GM19372 (cell line): ENCODE results near the gene SPDYE16.
A peak's percentile ranks its signal among the peaks of the same experiment; 100 is the strongest.
"Not testable (repeated sequence)": the region's sequence is repeated elsewhere in the genome, so short reads cannot be mapped to it uniquely, and the experiment has no call there.

ENCODE experiments used
- ATAC-seq: cut with Tn5 transposase; IDR thresholded peaks from one replicate; pipeline ENCODE4 v1.9.1; 2021; ENCODE audit warnings: mild to moderate bottlenecking, low read depth, moderate library complexity; ENCODE audit not compliant: unreplicated experiment

Gene SPDYE16

DNA sequence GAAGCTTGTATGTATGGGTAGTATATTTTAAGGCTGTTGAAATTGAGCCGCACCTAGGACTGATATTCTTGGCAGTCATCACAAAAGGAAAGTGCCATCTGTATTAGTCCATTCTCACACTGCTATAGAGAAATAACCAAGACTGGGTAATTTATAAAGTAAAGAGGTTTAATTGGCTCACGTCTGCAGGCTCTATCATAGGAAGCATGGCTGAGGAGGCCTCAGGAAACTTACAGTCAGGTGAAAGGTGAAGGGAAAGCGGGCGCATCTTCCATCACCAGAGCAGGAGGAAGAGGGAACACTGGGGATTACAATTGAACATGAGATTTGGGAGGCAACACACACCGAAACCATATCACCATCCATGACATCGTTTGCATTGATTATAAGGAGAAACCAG, 8.9 kb upstream of the SPDYE16 start:
- not testable (repeated sequence) for ATAC-seq

DNA sequence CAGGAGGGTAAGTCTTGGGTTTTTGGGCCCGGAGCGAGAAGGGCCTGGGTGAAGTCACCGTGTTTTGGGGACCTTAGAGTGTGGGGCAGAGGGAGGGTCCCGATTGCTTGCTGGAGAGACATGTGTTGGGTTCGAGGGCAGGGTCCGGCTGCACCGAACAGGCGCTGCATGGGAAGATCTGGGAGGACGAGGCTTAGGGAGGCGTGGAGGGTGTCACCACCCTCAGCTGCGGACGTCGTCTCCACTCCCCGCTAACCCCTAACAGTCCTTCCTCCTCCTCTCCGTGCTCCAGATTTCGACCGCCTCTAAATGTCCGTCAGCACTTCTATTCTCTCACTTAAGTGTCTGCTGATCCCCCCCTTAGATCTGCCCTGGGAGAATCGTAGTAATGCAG, 6.8 kb upstream of the SPDYE16 start:
- not testable (repeated sequence) for ATAC-seq

DNA sequence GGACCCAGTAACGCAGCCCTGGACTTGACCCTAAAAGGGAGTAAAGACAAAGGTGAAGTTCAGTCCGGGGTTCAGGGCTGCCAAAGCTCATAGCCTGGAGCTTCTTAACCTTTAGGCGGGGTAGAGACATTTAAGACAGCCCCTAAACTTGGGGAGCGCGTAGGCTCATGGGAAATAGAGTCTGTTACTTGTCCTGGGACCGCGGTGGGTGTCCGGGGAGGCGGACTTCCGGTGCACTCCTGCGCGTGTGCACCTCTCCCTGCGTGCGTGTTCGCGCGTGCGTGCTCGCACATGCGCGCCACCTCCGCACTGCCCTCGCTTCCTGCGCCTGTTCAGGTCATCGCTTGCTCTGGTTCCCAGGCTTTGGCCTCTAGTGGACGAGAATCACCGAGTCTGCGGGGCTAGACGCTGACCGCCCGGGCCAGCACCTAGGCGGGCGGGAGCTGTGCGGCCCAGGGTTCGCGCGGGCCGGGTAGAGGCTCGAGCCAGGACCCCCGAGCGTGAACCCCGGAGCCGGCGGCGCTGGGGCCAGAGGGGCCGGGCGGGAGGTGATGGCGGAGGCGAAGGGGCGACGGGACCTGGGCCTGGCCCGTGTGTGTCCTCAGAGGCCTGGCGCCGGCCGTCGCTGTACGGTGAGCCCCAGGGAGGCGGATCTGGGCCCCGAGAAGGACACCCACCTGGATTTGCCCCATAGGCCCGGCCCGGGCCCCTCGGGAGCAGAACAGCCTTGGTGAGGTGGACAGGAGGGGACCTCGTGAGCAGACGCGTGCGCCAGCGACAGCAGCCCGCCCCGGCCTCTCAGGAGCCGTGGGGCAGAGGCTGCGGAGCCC, 6.1 kb upstream of the SPDYE16 start:
- ATAC-seq = peak; percentile 98

DNA sequence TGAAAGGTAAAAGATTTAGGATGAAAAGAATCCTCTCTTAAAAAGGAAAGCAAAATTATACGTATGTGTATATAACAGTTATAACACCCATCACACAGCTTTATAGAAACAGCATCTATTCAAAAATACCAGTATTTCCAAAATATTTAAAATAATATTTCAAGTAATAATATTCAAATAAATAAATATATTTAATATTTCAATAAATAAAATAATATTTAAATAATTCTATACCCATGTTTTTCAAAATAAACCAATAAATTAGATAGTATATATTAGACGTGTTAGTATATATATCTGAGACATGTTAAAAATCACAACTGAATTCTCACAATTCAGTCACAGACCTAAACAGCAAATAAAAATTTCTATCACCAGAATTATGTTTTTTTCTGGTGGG, 11.5 kb downstream of the SPDYE16 start:
- ATAC-seq = not testable (repeated sequence)

DNA sequence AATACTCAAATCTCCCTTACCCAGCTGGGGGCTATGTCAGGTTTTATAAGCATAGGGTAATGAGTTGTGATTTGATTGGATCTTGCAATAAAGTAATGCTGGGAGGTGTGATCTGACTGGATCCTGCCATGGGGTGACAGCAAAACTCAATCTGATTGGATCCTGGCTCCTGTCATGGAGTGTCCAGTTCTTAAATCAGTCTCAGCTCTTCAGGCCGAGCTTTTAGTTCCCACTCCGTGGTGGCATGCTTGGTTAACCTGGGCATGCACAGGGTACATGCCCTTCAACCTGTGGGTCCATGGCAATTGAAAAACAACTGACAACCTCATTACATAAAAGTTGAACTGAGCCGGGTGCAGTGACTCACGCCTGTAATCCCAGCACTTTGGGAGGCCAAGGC, 16.9 kb downstream of the SPDYE16 start:
- ATAC-seq = not testable (repeated sequence)

DNA sequence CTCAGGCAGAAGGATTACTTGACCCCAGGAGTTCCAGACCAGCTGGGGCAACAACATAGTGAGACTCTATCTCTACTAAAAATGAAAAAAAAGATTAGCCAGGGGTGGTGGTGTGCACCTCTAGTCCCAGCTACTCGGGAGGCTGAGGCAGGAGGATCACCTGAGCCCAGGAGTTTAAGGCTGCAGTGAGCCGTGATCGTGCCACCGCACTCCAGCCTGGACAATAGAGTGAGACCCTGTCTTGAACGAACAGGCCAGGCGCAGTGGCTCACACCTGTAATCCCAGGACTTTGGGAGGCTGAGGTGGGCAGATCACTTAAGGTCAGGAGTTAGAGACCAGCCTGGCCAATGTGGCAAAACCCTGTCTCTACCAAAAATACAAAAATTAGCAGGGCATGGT, 26.2 kb downstream of the SPDYE16 start:
- not testable (repeated sequence) for ATAC-seq

DNA sequence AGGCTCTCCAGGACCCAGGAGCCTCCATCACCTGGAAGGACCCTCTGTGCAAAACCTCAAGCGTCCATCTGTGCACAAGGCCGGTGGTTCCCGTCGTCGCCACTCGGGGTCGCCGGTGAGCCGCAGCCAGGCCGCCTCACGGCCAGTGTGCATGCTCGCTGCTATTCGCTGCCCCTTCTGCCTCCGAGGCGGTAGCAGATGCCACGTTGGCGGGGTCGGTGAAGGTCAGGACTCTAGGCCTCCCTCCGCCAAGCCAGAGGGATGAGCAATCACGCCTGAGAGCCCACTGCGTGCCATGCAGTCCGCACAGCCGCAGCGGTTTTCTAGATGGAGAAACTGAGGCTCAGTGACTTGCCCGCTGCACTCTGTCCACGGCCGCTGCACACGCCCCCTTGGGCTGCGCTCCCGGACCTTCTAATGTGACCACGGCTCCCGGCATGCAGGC, 27.1 kb downstream of the SPDYE16 start:
- ATAC-seq = no peak

DNA sequence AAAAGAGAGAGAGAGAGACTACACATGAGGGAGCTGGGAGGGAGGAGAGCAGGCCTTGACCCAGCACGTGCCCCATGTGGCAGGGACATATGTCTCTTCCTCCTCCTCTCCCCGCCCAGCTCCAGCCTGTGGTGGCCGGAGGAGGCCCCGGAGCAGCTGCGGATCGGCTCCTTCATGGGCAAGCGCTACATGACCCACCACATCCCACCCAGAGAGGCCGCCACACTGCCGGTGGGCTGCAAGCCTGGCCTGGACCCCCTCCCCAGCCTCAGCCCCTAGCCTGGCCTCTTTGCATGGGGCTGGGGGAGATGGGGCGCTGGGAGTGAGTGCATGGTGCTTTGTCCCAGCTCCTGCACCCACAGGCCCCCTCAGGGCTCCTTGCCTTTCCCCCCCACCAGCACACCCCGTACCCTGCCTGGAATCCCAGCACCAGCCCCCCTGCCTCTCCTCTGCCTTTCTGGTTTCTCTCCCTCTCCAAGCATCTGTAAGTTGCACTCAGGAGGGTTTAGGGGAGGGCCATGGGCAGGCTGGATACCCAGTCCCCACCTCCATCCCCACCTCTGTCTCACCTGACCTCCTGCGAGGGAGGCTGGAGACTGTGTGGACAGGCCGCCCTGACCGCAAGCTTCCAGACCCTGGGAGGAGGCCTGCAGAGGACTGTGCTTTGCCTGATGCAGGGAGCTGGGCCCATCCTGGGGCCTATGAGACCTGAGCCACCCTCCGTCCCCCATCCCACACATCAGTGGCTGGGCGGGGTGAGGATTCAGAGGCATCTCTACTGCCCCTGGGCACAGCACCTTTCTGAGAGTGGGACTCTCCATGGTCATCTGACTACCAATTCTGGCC, 27.9 kb downstream of the SPDYE16 start:
- no peak for ATAC-seq

DNA sequence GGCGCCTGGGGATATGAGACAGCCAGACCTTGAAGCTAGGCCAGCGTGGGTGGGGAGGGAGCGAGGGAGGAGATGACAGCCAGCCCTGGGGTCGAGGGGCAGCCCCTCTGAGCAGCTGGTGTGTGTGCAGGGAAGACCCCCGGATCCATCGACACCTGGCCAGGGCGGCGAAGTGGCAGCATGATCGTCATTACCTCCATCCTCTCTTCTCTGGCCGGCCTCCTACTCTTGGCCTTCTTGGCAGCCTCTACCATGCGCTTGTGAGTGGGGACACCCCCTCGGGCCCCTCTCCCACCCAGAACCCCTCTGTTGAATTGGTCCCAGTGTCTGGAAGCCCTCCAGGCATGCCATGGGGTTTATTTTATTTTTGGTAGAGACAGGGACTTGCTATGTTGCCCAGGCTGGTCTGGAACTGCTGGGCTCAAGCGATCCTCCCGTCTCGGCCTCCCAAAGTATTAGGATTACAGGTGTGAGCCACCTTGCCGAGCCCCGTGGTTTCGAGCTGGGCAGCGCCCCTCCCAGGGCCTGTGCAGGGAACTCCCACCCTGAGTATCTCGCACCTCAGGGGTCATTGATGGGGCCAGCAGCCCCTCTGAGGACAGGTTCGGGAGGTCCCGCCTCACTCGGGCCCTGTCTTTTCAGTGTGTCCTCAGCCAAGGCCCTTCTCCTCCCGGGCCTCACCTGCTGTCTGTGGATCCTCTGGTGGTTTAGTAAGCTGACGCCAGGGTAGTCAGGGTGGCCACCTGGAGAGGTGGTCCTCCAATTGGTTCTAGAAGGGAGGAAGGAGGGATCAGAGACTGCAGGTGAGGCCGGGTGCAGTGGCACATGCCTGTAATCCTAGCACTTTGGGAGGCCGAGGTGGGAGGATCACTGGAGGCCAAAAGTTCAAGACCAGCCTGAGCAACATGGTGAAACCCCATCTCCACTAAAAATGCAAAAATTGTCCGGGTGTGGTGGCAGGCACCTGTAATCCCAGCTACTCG, 29.0 kb downstream of the SPDYE16 start:
- ATAC-seq = no peak

DNA sequence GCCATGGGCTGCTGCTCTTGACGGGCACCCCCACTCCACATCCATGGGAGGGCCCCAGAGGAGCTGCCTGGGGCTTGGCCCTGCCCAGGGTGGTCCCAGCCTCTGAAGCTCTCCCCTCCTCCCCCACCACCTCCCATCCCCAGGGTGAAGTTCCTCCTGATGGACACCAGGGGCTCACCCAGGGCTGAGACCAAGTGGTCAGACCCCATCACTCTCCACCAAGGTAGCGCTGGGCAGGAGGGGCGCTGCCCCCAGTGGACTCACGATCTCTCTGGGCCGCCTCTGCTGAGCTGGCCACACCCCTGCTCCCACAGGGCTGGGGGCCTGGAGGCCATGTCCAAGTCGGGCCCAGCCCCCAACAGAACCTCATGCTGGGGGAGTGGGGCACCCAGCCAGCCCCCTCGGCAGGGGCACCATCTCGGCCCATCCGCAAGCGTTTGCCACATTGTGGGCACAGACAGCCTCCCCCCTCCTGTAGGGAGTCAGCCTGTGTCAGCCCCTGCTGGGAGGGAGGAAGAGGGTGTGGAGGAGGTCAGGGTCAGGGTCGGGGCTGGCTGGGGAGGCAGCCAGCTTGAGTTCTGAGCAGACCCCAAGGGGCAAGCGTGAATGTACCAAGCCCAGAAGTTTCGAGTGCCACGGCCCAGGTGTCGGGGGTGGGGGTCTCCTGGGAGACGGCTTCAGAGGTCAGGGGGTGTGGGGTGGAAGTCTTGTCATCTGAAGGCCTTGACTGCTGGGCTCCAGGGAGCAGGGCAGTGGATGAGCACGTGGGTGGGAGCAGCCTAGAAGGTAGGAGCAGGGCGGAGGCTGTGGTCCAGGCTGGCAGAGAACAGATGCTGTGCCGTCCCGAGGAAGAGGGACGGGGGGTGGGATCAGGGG, 29.9 kb downstream of the SPDYE16 start:
- no peak for ATAC-seq

DNA sequence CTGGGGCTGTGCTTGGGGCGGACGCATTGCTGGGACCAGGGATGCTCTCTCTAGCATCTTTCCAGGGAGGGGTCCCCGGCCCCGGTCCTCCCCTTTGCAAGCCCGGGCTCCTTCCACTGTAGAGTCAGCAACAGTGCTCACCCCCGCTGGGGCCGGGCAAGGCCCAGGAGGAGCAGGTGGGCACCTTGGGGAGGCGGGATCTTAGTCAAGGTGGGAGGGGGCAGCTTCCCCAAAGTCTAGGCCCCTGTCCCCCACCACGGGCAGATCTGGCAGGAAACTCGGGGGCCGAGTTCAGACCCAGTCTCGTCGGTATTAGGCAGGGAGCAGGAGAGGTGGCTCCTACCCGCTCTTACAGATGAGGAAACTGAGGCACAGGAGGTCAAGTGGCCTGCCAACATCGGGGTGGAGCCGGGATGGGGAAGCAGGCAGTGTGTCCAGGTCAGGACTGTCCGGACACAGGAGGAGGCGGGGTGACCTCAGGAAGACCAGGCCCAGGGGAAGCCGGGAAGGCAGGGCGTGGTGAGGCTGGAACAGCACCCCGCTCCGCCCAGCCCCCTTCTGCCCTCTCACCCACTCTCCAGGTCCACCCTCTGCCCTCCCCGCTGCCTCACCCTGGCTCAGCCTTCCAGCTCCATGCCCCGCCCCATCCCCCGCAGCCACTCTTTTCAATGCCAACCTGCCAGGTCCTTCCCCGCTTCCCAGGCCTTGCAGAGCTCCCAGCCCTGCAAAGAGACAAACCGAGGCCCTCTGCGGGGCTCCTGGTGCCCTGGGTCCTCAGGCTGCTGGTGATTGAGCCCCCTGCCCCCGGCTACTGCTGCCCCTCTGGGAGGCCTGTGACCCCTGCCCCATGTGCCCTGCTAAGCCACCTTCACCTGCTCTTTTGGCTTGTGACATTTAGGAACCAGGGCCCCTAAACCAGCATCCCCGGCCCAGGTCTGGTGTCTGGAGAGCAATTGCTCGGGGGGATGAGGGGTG, 30.9 kb downstream of the SPDYE16 start:
- ATAC-seq = not testable (repeated sequence)

DNA sequence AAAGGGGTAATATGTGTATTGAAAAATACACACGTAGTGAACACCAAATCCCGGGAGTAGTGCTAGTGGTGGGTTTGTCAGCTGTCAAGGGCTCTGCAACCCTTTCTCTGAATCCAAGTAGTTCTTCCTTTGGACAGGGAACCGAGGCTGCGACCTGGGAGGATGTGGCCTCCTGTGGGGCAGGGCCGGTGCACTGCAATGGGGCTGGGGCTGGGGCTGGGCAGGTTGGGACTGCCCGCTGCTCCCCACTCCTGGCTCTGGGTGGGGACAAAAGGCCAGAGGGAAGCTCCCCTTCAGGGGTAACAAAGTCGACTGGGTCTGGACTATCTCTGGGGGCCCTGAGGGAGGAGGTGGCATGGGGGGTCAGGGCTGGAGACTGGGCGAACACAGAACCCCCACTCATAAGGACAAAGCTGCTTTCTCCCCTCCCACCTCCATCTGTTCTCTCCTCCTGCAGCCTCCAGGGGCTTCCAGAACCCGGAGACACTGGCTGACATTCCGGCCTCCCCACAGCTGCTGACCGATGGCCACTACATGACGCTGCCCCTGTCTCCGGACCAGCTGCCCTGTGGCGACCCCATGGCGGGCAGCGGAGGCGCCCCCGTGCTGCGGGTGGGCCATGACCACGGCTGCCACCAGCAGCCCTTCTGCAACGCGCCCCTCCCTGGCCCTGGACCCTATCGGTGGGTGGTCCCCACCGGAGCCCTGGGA, 31.7 kb downstream of the SPDYE16 start:
- ATAC-seq = not testable (repeated sequence)

DNA sequence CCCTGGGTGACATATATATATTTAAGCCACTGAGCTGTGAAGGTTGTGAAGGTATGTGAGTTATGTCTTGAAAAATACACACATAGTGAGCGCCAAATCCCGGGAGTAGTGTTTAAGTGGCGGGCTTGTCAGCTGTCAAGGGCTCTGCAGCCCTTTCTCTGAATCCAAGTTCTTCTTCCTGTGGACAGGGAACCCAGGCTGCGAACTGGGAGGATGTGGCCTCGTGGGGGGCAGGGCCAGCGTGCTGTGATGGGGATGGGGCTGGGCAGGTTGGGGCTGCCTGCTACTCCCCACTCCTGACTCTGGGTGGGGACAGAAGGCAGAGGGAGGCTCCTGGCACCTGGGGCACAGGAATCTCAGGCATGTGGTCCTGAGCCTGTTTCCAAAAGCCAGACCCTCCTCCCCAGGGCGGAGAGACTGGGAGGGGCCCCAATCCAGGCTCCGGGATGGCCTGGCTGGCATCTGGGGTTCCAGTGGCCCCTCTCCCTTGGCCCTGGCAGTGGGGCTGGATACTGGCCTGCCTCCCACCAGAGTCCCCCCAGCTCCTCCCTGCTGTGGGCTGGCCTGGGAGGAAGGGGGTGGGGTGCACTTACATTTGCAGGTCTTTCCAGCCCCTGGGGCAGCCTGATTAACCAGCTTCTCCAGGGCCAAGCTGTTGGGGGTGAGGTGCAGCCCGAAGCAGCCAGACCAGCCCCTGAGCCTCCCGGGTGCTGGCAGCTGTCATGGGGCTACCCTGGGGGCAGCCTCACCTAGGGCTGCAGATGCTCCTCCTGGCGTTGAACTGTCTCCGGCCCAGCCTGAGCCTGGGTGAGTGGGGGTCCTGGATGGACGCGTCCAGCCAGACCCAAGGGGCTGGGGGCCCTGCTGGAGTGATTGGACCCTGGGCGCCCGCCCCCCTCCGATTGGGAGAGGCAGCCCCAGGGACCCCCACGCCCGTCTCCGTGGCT, 32.9 kb downstream of the SPDYE16 start, which contains the start of gene UPK3B:
TSS of gene UPK3B (plus strand) at position 622 of the 947 bp plus-strand sequence. CDS start at position 723, 101 bp downstream.
- no peak for ATAC-seq

DNA sequence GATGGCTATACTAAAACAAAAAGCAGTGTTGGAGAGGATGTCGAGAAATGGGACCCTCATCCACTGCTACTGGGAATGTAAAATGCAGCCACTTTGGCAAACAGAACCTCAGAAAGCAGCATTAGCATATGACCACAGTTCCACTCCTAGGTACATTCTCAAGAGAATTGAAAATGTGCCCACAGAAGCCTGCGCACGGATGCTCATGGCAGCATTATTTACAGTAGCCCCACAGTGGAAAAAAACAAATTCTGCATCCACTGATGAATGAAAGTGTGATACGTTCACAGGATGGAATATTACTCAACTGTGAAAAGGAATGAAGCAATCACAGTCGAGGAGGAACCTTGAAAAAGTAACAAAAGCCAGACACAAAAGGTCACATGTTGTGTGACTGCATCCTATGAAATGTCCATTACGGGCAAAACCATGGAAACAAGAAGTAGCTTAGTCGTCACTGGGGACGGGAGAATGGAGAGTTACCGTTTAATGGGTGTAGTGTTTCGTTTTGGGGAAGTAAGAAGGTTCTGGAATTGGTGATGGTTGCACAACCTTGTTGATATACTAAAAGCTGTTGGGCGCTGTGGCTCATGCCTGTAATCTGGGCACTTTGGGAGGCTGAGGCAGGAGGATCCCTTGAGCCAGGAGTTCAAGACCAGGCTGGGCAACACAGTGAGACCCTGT, 35.2 kb downstream of the SPDYE16 start:
- no peak for ATAC-seq

DNA sequence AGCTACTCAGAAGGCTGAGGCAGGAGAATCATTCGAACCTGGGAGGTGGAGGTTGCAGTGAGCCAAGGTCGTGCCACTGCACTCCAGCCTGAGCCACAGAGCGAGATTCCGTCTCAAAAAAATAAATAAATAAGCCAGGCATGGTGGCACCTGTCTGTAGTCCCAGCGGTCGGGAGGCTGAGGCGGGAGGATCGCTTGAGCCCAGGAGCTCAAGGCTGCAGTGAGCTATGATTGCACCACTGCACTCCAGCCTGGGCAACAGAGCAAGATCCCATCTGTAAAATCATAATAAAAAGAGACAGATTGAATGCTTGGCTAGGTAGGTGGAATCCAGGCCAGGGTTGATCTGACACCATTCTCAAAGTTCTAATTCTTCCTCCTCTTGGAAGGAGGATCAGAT, 36.5 kb downstream of the SPDYE16 start:
- not testable (repeated sequence) for ATAC-seq

DNA sequence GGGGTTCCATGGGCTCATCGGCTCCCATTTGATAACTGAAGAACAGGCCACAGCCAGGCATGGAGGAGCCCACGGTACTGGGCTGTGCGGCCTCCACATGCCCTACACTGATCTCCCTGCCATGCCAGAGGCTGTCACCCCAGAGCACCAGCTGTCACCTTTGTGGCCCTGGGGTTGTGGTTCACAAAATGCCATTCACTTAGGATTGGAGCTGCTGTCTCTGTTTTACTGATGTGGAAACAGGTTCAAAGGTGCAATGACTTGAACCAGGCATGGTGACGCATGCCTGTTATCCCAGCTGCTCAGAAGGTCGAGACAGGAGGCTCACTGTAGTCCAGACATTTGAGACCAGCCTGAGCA, 37.0 kb downstream of the SPDYE16 start:
- no peak for ATAC-seq
